Measurements from ENCODE around the gene ZNF155.

The ZNF155 gene

GRCh38 chr19:43984687-43985000, 656 bp downstream of the ZNF155 start:
- peak overlapping the region; percentile 77 for H3K4me3 ChIP-seq (ENCODE audit: low read length)
- DNase-seq (ENCODE audit: low read depth) = no peak
- TF ChIP-seq CTCF (conservative IDR thresholded peaks at IDR 0.05; ENCODE audit: low read length) = no peak

- TF ChIP-seq CTCF (conservative IDR thresholded peaks at IDR 0.05; ENCODE audit: low read length) = no peak
- peak; percentile 13 for DNase-seq (ENCODE audit: low read depth)
- no peak overlapping the region for H3K4me3 ChIP-seq (ENCODE audit: low read length)
Measured at GRCh38 chr19:43997631-43998290, 13.8 kb downstream of the ZNF155 start.

GRCh38 chr19:44002212-44002565, 18.2 kb downstream of the ZNF155 start:
- H3K4me3 ChIP-seq (ENCODE audit: low read length) = peak overlapping the region; percentile 95
- TF ChIP-seq CTCF (conservative IDR thresholded peaks at IDR 0.05; ENCODE audit: low read length) = no peak
- no peak for DNase-seq (ENCODE audit: low read depth)

- peak; percentile 93 for DNase-seq (ENCODE audit: low read depth)
Measured at GRCh38 chr19:44002566-44003460, 18.8 kb downstream of the ZNF155 start, which contains the start of gene ZNF230. Gene ZNF230, plus strand, starts transcription at chr19:44002957. Its CDS starts 4,122 bp downstream, at chr19:44007079.

GRCh38 chr19:44003461-44004009, 19.5 kb downstream of the ZNF155 start:
- no peak for DNase-seq (ENCODE audit: low read depth)
- peak overlapping the region; percentile 95 for H3K4me3 ChIP-seq (ENCODE audit: low read length)
- no peak for TF ChIP-seq CTCF (conservative IDR thresholded peaks at IDR 0.05; ENCODE audit: low read length)

More at GRCh38 chr19:44002566-44003460, 18.8 kb downstream of the ZNF155 start, which contains the start of gene ZNF230:
- no peak for TF ChIP-seq CTCF (conservative IDR thresholded peaks at IDR 0.05; ENCODE audit: low read length)
- peak within 1 kb of the TSS; percentile 95 for H3K4me3 ChIP-seq (ENCODE audit: low read length)

GRCh38 chr19:44005973-44006372, 22.0 kb downstream of the ZNF155 start:
- H3K4me3 ChIP-seq (ENCODE audit: low read length) = no peak overlapping the region
- DNase-seq (ENCODE audit: low read depth) = peak; percentile 53
- TF ChIP-seq CTCF (conservative IDR thresholded peaks at IDR 0.05; ENCODE audit: low read length) = no peak
